ENCODE data around the gene ERCC6L2. TPM values are rescaled to one million over a fixed set of nuclear protein-coding genes. Genes with fewer than 3 reads are reported as not detected.

ERCC6L2 gene
- total and polyA plus RNA-seq, 9 of the 15 experiments (the other 6 are each of a cell fraction or from before 2014, with no cell fraction given), result 7.8 to 42.8 (median 23.6) TPM

DNA sequence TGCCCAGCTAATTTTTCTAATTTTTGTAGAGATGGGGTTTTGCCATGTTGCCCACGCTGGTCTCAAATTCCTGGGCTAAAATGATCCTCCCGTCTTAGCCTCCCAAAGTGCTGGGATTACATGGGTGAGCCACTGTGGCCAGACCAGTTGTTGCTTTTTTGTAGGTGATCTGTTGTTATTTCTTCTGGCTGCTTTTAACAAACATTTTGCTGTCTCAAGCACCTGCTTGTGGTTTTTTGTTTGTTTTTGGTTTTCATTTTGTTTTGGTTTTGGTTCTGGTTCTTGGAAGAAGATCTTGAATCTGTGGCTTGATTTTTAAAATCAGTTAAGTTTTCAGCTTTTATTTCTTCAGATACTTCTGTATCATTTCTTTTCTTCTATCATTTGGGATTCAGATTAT is 21.1 kb downstream of the ERCC6L2 start:
- no peak for DNase-seq (ENCODE audit: extremely low read depth in 1 of 4, low spot score in 3 of 4)
- no peak for FAIRE-seq
- Histone ChIP-seq H3K4me1 (replicated peaks in 1 of 2; ENCODE audit: control insufficient read depth in 2 of 2, insufficient read depth in 2 of 2, low read length in 2 of 2) (no peaks in the 10 kb centered on the region), H3K4me3 (no peak overlapping the region), H3K27ac (ENCODE audit: extremely low read depth, low read depth, low read length) (no peak overlapping the region), H3K9ac (ENCODE audit: insufficient read depth in 1 of 2, low read depth in 2 of 2, low read length in 2 of 2) (no peak overlapping the region), H3K4me2 (ENCODE audit: insufficient read depth, low read length) (no peak overlapping the region), H4K20me1 (replicated peaks; ENCODE audit: control insufficient read depth, insufficient read depth, low read length) (no peaks in the 10 kb centered on the region), H2AFZ (ENCODE audit: low read depth, low read length) (no peak overlapping the region), H3K36me3 (ENCODE audit: control insufficient read depth, insufficient read depth, low read length) (no peaks in the 10 kb centered on the region), H3K79me2 (ENCODE audit: control insufficient read depth, insufficient read depth, low read length) (peaks cover 22% of the 10 kb centered on the region), H3K9me3 (replicated peaks; ENCODE audit: control insufficient read depth, insufficient read depth, low read depth, low read length) (no peaks in the 10 kb centered on the region; the same call in 1 of the 2 replicates), H3K27me3 (ENCODE audit: control insufficient read depth in 2 of 2, insufficient read depth in 2 of 2, low read length in 2 of 2) (no peaks in the 10 kb centered on the region), H3K9me1 (ENCODE audit: control insufficient read depth, insufficient read depth, low read length) (no peaks in the 10 kb centered on the region)
- intact Hi-C loops (cut with micrococcal nuclease), result no loop called here
- in situ Hi-C loops (cut with MboI), result no loop called here
- 92% methylated on average over 2 of the region's 2 CpGs for WGBS (ENCODE audit: insufficient coverage, low coverage, missing lambda C conversion rate)
- POLR2A ChIA-PET, result interaction anchor here (1.5 kb wide), 1 partner anchor 21 kb away, joined by 3 read pairs; the partner anchor contains the start of gene ERCC6L2
- BruUV-seq (replicated peaks), result no TSS peak
- CTCF ChIA-PET (ENCODE audit: low intra/inter-chr PET ratio), result no interaction called here
- no peak for ATAC-seq
- TF ChIP-seq ZNF766 (CRISPR knock-in tag; conservative IDR thresholded peaks at IDR 0.05), result no peak
- TF ChIP-seq ZNF707 (CRISPR knock-in tag; conservative IDR thresholded peaks at IDR 0.05), result no peak
- no peak for TF ChIP-seq ZNF780A (CRISPR knock-in tag; IDR thresholded peaks at IDR 0.05)
- no peak for TF ChIP-seq NRF1 (conservative IDR thresholded peaks at IDR 0.05 in 1 of 2, IDR thresholded peaks at IDR 0.05 in 1 of 2)
- TF ChIP-seq ZBTB17 (CRISPR knock-in tag; IDR thresholded peaks at IDR 0.05), result no peak
- no peak for TF ChIP-seq THRAP3 (IDR thresholded peaks at IDR 0.05; ENCODE audit: borderline replicate concordance)
- no peak for TF ChIP-seq MED1 (CRISPR knock-in tag; IDR thresholded peaks at IDR 0.05; ENCODE audit: borderline replicate concordance)
- no peak for TF ChIP-seq CBFB (CRISPR knock-in tag; IDR thresholded peaks at IDR 0.05)
- TF ChIP-seq ESRRA (IDR thresholded peaks at IDR 0.05; ENCODE audit: borderline replicate concordance, low read depth), result no peak
- TF ChIP-seq, protein P1, sequence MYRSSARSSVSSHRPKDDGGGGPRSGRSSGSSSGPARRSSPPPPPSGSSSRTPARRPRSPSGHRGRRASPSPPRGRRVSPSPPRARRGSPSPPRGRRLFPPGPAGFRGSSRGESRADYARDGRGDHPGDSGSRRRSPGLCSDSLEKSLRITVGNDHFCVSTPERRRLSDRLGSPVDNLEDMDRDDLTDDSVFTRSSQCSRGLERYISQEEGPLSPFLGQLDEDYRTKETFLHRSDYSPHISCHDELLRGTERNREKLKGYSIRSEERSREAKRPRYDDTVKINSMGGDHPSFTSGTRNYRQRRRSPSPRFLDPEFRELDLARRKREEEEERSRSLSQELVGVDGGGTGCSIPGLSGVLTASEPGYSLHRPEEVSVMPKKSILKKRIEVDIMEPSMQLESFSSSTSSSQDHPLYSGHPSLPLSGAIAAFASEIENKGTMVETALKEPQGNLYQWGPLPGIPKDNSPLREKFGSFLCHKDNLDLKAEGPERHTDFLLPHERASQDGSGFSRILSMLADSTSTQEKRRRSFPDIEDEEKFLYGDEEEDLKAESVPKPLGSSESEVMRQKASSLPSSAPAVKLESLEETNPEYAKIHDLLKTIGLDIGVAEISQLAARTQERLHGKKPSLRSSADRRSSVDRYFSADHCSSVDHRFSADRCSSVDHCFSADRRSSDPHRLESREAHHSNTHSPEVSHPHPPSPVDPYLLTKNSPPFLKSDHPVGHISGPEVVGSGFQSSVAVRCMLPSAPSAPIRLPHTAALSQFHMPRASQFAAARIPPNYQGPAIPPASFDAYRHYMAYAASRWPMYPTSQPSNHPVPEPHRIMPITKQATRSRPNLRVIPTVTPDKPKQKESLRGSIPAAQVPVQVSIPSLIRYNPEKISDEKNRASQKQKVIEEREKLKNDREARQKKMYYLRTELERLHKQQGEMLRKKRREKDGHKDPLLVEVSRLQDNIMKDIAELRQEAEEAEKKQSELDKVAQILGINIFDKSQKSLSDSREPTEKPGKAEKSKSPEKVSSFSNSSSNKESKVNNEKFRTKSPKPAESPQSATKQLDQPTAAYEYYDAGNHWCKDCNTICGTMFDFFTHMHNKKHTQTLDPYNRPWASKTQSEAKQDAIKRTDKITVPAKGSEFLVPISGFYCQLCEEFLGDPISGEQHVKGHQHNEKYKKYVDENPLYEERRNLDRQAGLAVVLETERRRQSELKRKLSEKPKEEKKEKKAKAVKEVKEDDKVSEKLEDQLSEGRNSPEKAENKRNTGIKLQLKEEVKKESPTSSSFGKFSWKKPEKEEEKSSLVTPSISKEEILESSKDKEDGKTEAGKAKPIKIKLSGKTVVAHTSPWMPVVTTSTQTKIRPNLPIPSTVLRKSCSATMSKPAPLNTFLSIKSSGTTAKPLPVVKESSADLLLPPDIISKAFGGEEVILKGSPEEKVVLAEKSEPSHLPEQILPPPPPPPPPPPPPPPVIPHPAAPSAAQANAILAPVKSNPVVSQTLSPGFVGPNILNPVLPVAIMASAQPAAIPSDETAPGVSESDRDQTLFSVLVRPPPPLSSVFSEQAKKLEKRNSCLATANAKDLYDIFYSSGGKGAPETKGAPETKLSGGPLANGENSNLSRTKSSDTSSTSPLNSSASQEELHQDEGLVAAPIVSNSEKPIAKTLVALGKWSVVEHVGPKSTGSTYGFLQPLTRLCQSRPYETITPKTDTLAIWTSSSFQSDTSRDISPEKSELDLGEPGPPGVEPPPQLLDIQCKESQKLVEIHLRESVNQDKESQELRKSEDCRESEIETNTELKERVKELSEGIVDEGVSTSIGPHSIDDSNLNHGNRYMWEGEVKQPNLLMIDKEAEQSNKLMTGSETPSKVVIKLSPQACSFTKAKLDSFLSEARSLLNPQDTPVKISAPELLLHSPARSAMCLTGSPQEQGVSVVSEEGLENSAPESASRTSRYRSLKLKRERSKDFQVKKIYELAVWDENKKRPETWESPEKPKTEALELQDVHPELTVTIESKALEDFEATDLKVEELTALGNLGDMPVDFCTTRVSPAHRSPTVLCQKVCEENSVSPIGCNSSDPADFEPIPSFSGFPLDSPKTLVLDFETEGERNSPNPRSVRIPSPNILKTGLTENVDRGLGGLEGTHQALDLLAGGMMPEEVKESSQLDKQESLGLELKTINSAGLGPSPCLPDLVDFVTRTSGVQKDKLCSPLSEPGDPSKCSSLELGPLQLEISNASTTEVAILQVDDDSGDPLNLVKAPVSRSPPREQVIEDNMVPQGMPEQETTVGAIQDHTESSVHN (IDR thresholded peaks at IDR 0.05; ENCODE audit: borderline replicate concordance in 1 of 2, low read depth in 1 of 2), result no peak
- no peak for TF ChIP-seq MTA1 (IDR thresholded peaks at IDR 0.05; ENCODE audit: borderline replicate concordance)
- TF ChIP-seq L3MBTL2 (IDR thresholded peaks at IDR 0.05), result no peak
- no peak for TF ChIP-seq ZNF175 (CRISPR knock-in tag; IDR thresholded peaks at IDR 0.05; ENCODE audit: low read depth)
- TF ChIP-seq MEF2D (tag; conservative IDR thresholded peaks at IDR 0.05; ENCODE audit: low read depth), result no peak
- no peak for TF ChIP-seq CREB1 (IDR thresholded peaks at IDR 0.05)
- TF ChIP-seq CREB1 (CRISPR knock-in tag; IDR thresholded peaks at IDR 0.05), result no peak
- no peak for TF ChIP-seq KLF10 (CRISPR knock-in tag; IDR thresholded peaks at IDR 0.05)
- TF ChIP-seq PHB (CRISPR knock-in tag; IDR thresholded peaks at IDR 0.05), result no peak

All from K562 (cell line).